Vagina (tissue), 2 donors: ENCODE data around the gene RALGAPA2.

ENCODE experiments used
- POLR2AphosphoS5 ChIP-seq, 2 donors: sonication (generic); formaldehyde crosslinking; IDR thresholded peaks; one replicate each; pipeline ENCODE4 v1.9.0; 2017; ENCODE audit warnings: antibody characterized with exemption in 2 of 2, mild to moderate bottlenecking in 2 of 2, low read depth in 1 of 2; ENCODE audit not compliant: insufficient read depth in 1 of 2
- TF ChIP-seq, protein P1 (sequence below), 3 experiments: fragments of 450-650 bp in 2 of 3; fragments of 200-600 bp in 1 of 3; sonication (generic) in 1 of 3; IDR thresholded peaks; one replicate each; pipeline ENCODE4 v1.5.1; 2017 to 2019; ENCODE audit warnings: antibody characterized with exemption in 3 of 3, mild to moderate bottlenecking in 2 of 3, moderate library complexity in 2 of 3

DNA sequence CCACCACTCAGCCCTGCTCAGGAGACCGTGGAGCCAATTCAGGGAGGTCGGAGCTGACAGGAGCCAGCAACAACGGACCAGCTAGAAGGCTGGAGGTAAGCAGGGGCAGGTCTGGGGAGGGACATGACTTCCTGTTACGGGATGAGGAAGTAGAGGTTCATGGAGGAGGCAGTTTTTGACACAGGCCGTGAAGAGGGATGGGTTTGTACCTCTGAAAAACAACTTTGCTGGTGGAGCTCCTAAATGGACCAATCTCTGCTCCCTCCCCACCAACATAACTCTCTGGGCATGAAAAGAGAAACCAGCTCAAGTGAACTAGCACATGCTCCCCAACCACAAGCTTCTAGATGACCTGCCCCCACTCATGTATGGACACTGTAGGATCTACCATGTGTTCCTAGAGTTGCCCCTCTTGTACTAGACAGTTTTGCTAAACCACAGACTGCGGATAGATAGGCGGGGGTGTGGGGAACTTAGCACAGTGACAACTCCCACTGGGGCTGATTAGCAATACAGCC, 31.4 kb downstream of the RALGAPA2 start:
- TF ChIP-seq, protein P1, sequence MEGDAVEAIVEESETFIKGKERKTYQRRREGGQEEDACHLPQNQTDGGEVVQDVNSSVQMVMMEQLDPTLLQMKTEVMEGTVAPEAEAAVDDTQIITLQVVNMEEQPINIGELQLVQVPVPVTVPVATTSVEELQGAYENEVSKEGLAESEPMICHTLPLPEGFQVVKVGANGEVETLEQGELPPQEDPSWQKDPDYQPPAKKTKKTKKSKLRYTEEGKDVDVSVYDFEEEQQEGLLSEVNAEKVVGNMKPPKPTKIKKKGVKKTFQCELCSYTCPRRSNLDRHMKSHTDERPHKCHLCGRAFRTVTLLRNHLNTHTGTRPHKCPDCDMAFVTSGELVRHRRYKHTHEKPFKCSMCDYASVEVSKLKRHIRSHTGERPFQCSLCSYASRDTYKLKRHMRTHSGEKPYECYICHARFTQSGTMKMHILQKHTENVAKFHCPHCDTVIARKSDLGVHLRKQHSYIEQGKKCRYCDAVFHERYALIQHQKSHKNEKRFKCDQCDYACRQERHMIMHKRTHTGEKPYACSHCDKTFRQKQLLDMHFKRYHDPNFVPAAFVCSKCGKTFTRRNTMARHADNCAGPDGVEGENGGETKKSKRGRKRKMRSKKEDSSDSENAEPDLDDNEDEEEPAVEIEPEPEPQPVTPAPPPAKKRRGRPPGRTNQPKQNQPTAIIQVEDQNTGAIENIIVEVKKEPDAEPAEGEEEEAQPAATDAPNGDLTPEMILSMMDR (IDR thresholded peaks at IDR 0.05), result no peak
- TF ChIP-seq POLR2AphosphoS5 (IDR thresholded peaks at IDR 0.05; ENCODE audit: insufficient read depth in 1 of 2, low read depth in 1 of 2), result no peak
